Memory B cell (primary cell): Measurements from ENCODE around the gene BMX.

Source experiments
- ATAC-seq: fragments of 150-1000 bp; cut with Tn5 transposase; 2 replicates; pipeline ENCODE4 v1.10.0; 2021; ENCODE audit warnings: low read depth, mild to moderate bottlenecking, moderate library complexity
- DNase-seq, 2 donors: peaks; one replicate each; pipeline ENCODE4 v3.0.0; 2022; ENCODE audit warnings: low spot score in 2 of 2
- H3K27ac Mint-ChIP-seq: one replicate; pipeline ENCODE4 v1.8.0; 2022; ENCODE audit warnings: mild to moderate bottlenecking, moderate library complexity, mixed read lengths
- H3K27me3 Mint-ChIP-seq: one replicate; pipeline ENCODE4 v1.8.0; 2022; ENCODE audit warnings: mixed read lengths
- H3K36me3 Mint-ChIP-seq: one replicate; pipeline ENCODE4 v1.8.0; 2022; ENCODE audit warnings: mild to moderate bottlenecking, mixed read lengths
- H3K4me1 Mint-ChIP-seq: one replicate; pipeline ENCODE4 v1.8.0; 2022; ENCODE audit warnings: mixed read lengths
- H3K4me3 Mint-ChIP-seq: one replicate; pipeline ENCODE4 v1.8.0; 2022; ENCODE audit warnings: mild to moderate bottlenecking, moderate library complexity, mixed read lengths
- H3K9me3 Mint-ChIP-seq: one replicate; pipeline ENCODE4 v1.8.0; 2022; ENCODE audit warnings: mixed read lengths

BMX gene

DNA sequence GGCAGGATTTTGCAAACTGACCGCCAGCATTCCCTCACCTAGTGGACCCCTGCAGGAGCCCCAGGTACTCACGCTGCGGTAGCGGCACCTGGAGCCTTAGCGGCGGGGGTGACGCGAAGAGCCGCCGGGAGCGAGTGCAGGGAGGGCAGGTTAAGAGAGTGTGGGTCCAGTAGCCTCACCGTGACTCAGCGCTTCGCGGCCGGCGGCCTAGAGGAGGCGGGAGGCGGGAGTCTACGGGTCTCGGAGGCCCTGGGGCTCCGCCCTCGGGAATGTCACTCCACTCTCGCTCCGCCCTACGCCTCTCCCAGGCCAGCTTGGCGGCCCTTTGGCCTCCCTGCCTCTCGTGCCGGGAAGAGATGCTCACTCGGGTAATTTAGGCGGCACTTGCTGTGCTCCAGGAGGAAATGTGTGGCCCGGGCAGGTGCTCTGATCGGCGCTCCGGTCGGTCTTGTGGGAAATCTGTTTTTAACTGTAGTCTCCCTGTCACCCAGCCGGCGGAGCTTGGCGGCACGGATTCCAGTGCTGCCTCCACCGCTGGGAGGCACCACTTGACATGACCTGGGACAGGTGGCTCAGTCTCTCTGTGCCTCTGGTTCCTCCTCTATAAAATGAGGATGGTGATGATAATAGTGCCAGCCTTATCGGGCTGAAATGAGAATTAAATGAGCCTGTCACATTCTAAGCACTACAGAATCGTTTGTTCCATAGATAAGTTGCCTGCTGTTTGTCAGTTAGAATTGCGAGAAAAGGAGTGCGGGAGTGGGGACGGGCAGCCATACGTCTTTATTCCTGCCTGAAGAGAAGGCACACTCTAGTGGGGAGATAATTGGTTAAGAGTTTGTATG is 7.3 kb upstream of the BMX start, which contains the start of gene PIR:
TSS of gene PIR (minus strand) at position 216 of the 845 bp plus-strand sequence. CDS start 2,076 bp downstream, outside the sequence.
- DNase-seq: peak; percentile 0 to 13
- Mint-ChIP-seq H3K27me3 (peaks cover 3% of the 10 kb centered on the region), H3K27ac (peak within 1 kb of the TSS; percentile 38), H3K9me3 (no peaks in the 10 kb centered on the region), H3K4me1 (peaks cover 12% of the 10 kb centered on the region), H3K4me3 (peak within 1 kb of the TSS; percentile 77), H3K36me3 (no peaks in the 10 kb centered on the region)
- peak; percentile 76 for ATAC-seq

DNA sequence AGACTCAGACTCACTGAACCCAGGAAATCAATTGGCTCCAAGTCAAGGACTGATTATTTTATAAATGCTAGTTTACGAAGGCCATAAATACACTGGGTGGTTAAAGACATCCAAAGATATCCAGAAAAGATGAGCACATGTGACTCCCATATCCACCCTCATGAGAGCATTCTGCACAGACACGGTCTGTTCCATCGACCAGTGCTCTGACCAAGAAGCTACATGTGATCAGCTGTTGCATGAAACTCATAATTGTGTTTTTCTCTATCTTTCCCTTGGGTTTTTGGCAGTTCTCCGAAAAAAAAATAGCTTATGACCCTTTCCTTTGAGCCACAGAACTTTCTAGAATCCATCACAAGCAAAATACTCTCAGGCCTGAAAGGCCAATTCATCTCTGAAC is 4.8 kb upstream of the BMX start:
- Mint-ChIP-seq H3K36me3 (no peaks in the 10 kb centered on the region), H3K27me3 (peaks cover 3% of the 10 kb centered on the region), H3K9me3 (no peaks in the 10 kb centered on the region), H3K27ac (no peak overlapping the region), H3K4me1 (peaks cover 12% of the 10 kb centered on the region), H3K4me3 (no peak overlapping the region)
- ATAC-seq (no peak), DNase-seq (no peak)

GRCh38 chrX:15496824-15497223 is 3.8 kb upstream of the BMX start:
- no peak for ATAC-seq
- no peaks in the 10 kb centered on the region for H3K9me3 Mint-ChIP-seq

DNA sequence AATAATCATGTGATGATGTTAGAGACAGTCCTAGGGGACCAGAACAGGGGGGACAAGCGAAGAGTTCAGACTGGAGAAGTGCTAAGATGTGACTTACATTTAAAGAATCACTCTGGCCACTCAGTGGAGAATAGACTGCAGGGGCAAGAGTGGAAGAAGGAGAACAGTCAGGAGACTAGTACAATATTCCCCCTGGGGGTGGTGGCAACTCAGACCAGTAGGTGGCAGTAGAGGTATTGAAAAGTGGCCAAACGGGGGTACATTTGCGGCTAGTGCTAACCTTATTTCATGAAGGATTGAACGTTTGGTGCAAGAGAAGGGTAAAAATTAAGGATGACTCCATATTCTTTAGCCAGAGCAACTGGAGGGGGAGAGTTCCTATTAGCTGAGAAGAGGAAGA is 2.7 kb upstream of the BMX start:
- Mint-ChIP-seq H3K4me3 (no peak overlapping the region), H3K9me3 (no peaks in the 10 kb centered on the region), H3K36me3 (no peaks in the 10 kb centered on the region), H3K4me1 (peaks cover 12% of the 10 kb centered on the region), H3K27ac (no peak overlapping the region), H3K27me3 (peaks cover 7% of the 10 kb centered on the region)
- DNase-seq (peak; percentile 30 to 47), ATAC-seq (peak; percentile 62)

More at GRCh38 chrX:15496824-15497223, 3.8 kb upstream of the BMX start:
- Mint-ChIP-seq H3K4me1 (peaks cover 12% of the 10 kb centered on the region), H3K27me3 (peaks cover 3% of the 10 kb centered on the region), H3K27ac (no peak overlapping the region), H3K36me3 (no peaks in the 10 kb centered on the region), H3K4me3 (no peak overlapping the region)
- DNase-seq: no peak

DNA sequence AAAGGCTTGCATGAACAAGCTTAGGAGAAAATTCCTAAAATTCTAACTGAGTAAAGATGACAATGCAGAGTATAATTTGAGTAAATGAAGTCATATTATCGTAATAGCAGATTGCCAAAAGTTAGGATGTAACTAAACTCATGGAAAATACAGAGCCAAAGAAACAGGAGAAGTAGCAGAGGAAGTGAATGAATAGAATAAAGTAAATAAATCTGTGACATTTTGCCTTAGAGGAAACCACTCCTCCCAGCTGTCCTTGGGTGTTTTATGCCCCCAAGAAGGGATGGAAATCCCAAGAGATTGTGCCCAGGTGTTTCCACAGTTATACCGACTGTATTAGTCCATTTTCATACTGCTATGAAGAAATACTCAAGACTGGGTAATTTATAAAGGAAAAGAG is 1.9 kb upstream of the BMX start:
- ATAC-seq (no peak), DNase-seq (no peak)
- Mint-ChIP-seq H3K4me1 (peaks cover 6% of the 10 kb centered on the region), H3K4me3 (no peak overlapping the region), H3K36me3 (no peaks in the 10 kb centered on the region), H3K9me3 (no peaks in the 10 kb centered on the region), H3K27me3 (peaks cover 6% of the 10 kb centered on the region), H3K27ac (no peak overlapping the region)

- no peaks in the 10 kb centered on the region for H3K9me3 Mint-ChIP-seq
- H3K4me1 Mint-ChIP-seq: peaks cover 6% of the 10 kb centered on the region
- ATAC-seq: no peak
- no peaks in the 10 kb centered on the region for H3K36me3 Mint-ChIP-seq
- peaks cover 6% of the 10 kb centered on the region for H3K27me3 Mint-ChIP-seq
- DNase-seq: no peak
- no peak overlapping the region for H3K4me3 Mint-ChIP-seq
- no peak overlapping the region for H3K27ac Mint-ChIP-seq
Observed at GRCh38 chrX:15499976-15500375, 631 bp upstream of the BMX start.

DNA sequence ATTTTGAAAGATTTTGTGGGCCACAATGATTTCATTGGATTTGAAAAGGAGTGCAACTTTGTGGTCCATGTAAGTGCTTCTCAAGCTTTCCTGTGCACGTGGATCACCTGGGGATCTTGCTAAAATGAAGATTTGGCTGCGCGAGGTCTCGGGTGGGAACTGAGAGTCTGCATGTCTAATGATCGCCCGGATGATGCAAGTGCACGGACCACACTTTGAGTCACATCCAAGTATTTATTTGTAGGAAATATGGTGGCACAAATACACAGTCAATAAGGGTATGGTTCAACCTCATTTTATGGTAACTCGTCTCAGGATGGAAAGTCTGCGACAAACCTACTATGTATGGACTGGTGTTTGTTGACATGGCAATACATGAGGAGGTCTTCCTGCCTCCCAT is 899 bp downstream of the BMX start:
- Mint-ChIP-seq H3K9me3 (no peaks in the 10 kb centered on the region), H3K27ac (no peak overlapping the region), H3K4me3 (no peak overlapping the region), H3K27me3 (peaks cover 8% of the 10 kb centered on the region), H3K36me3 (no peaks in the 10 kb centered on the region), H3K4me1 (peaks cover 6% of the 10 kb centered on the region)
- ATAC-seq: no peak
- no peak for DNase-seq

GRCh38 chrX:15504661-15505060 is 4.1 kb downstream of the BMX start:
- Mint-ChIP-seq H3K4me1 (no peaks in the 10 kb centered on the region), H3K27ac (no peak overlapping the region), H3K4me3 (no peak overlapping the region), H3K27me3 (peaks cover 9% of the 10 kb centered on the region), H3K36me3 (no peaks in the 10 kb centered on the region), H3K9me3 (no peaks in the 10 kb centered on the region)
- DNase-seq (no peak), ATAC-seq (no peak)

- Mint-ChIP-seq H3K27me3 (peaks cover 11% of the 10 kb centered on the region), H3K4me1 (no peaks in the 10 kb centered on the region), H3K4me3 (no peak overlapping the region), H3K27ac (no peak overlapping the region), H3K36me3 (no peaks in the 10 kb centered on the region), H3K9me3 (no peaks in the 10 kb centered on the region)
- ATAC-seq (no peak), DNase-seq (no peak)
Observed at GRCh38 chrX:15505101-15505500, 4.5 kb downstream of the BMX start.

GRCh38 chrX:15507005-15507404 is 6.4 kb downstream of the BMX start:
- no peaks in the 10 kb centered on the region for H3K36me3 Mint-ChIP-seq
- no peak for ATAC-seq

GRCh38 chrX:15509845-15510244 is 9.2 kb downstream of the BMX start:
- no peaks in the 10 kb centered on the region for H3K4me1 Mint-ChIP-seq
- no peak for DNase-seq
- ATAC-seq: no peak
- peaks cover 5% of the 10 kb centered on the region for H3K27me3 Mint-ChIP-seq
- no peak overlapping the region for H3K4me3 Mint-ChIP-seq
- H3K36me3 Mint-ChIP-seq: no peaks in the 10 kb centered on the region
- H3K27ac Mint-ChIP-seq: no peak overlapping the region
- no peaks in the 10 kb centered on the region for H3K9me3 Mint-ChIP-seq

More at GRCh38 chrX:15507005-15507404, 6.4 kb downstream of the BMX start:
- H3K4me1 Mint-ChIP-seq: no peaks in the 10 kb centered on the region
- no peak for DNase-seq
- no peak overlapping the region for H3K4me3 Mint-ChIP-seq
- no peak overlapping the region for H3K27ac Mint-ChIP-seq
- no peaks in the 10 kb centered on the region for H3K9me3 Mint-ChIP-seq
- H3K27me3 Mint-ChIP-seq: peaks cover 11% of the 10 kb centered on the region

- no peak for DNase-seq
Observed at GRCh38 chrX:15511563-15511962, 11.0 kb downstream of the BMX start.

GRCh38 chrX:15512401-15512965 is 11.9 kb downstream of the BMX start:
- no peaks in the 10 kb centered on the region for H3K36me3 Mint-ChIP-seq
- ATAC-seq (no peak), DNase-seq (no peak)
- H3K27ac Mint-ChIP-seq: no peak overlapping the region
- peaks cover 4% of the 10 kb centered on the region for H3K27me3 Mint-ChIP-seq
- H3K4me1 Mint-ChIP-seq: no peaks in the 10 kb centered on the region
- no peak overlapping the region for H3K4me3 Mint-ChIP-seq
- no peaks in the 10 kb centered on the region for H3K9me3 Mint-ChIP-seq

More at GRCh38 chrX:15511563-15511962, 11.0 kb downstream of the BMX start:
- no peaks in the 10 kb centered on the region for H3K4me1 Mint-ChIP-seq
- no peak overlapping the region for H3K27ac Mint-ChIP-seq
- H3K27me3 Mint-ChIP-seq: peaks cover 4% of the 10 kb centered on the region
- no peak for ATAC-seq
- no peak overlapping the region for H3K4me3 Mint-ChIP-seq
- no peaks in the 10 kb centered on the region for H3K9me3 Mint-ChIP-seq
- H3K36me3 Mint-ChIP-seq: no peaks in the 10 kb centered on the region

DNA sequence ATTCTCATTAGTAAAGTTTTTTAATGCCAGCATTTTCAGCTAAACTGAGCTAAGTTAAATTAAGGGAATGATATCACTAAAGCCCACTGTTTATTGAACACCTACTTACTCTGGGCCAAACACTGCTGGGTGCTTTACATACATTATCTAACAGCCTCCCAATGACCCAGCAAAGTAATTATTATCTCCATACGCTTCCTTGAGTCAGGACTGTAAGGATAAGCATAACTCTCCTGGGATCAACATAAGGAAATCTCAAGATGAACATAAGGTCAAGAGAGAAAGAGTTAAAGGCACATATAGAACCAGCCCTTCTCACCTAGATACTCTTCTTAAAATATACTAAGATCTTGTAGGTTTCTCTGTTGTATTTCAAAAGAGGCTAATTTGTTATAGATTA is 13.7 kb downstream of the BMX start:
- no peaks in the 10 kb centered on the region for H3K36me3 Mint-ChIP-seq
- ATAC-seq (no peak), DNase-seq (no peak)
- H3K4me3 Mint-ChIP-seq: no peak overlapping the region
- H3K27ac Mint-ChIP-seq: no peak overlapping the region
- H3K4me1 Mint-ChIP-seq: no peaks in the 10 kb centered on the region
- peaks cover 4% of the 10 kb centered on the region for H3K27me3 Mint-ChIP-seq
- no peaks in the 10 kb centered on the region for H3K9me3 Mint-ChIP-seq
